Kidney glomerular epithelial cell (primary cell): ENCODE results near the gene C22orf23.
A peak's percentile ranks its signal among the peaks of the same experiment; 100 is the strongest.

Experiments used
- DNase-seq: peaks from one replicate; lab custom pipeline; 2025; lab: John Stamatoyannopoulos, UW

C22orf23 gene

DNA sequence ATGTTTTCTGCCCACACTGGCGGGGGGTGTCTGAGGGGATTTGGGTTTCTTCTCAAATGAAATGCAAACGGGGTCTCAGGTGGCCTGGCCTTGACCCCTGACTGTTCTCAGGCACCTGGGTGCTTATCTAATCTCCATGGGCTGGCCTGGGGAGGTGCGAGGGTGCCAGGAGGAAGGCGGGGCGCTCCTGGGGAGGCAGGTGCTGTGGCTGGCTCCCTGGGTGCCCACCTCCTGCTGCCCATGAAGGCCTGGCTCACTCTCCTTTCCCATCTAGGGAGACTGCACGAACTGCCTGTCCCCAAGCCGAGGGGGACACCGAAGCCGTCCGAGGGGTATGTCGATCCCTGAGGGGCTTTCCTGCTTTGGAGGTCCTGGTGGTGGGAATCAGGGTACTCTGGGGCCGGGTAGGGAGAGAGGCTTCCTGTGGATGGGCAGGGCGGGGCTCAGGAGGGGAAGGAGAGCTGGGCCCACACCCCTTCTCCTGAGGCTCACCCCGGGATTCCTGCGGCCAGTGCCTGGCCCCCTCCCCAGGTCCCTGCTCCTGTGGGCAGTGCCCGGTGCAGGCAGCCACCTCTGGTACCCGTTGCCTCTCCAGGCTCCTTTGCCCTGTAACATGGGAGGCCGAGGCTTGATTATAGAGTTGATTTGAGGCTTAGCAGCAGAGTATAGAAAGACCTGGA, 28.9 kb downstream of the C22orf23 start:
- DNase-seq: no peak

DNA sequence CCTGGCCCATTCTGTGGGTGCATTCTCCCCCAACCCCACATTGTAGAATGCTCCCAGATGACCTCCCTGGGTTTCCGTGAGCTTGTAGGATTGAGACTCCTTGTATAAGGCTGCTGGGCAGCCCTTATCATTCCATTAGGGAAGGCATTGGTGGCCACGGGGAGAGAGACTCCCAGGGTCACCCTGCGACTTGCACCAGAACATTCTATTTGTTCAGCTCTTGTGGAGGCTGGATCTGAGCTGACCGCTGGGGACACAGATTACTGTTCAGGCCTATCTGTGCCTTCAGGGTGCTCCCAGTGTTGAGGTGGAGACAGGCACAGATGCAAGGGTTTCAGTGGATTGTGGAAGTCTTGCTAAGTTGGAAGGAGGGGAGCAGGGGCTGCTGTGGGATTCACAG, 29.5 kb downstream of the C22orf23 start:
- no peak for DNase-seq

DNA sequence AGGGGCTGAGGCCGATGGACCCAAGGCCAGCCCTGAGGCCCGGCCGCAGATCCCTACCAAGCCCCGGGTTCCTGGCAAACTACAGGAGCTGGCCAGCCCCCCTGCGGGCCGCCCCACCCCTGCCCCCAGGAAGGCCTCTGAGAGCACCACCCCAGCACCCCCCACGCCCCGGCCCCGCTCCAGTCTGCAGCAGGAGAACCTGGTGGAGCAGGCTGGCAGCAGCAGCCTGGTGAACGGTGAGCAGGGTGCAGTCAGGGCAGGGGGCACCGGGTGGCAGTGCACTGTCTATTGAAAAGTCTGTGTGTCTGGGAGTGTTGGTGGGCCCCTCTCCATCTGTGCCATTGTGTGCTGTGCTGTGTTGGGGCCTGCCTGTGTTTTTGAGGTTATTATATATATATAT, 31.2 kb downstream of the C22orf23 start:
- no peak for DNase-seq

DNA sequence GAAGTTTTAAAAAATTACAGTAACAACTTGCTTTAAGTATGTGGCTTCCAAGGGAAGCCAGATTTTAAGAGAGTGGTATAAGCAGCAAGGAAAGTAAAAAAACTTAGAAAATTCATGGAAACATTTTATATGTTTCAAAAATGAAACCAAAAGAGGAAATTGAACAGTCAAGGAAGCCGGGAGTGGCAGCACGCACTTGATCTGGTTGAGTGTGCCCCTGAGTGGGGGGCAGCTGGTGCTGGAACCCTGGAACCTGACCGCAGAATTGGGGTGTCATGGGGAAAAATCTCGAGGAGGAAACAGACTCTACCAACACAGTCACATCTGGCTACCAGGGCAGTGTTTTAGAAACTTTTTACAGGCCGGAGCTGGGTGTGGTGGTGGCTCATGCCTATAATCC, 33.3 kb downstream of the C22orf23 start:
- DNase-seq: no peak

DNA sequence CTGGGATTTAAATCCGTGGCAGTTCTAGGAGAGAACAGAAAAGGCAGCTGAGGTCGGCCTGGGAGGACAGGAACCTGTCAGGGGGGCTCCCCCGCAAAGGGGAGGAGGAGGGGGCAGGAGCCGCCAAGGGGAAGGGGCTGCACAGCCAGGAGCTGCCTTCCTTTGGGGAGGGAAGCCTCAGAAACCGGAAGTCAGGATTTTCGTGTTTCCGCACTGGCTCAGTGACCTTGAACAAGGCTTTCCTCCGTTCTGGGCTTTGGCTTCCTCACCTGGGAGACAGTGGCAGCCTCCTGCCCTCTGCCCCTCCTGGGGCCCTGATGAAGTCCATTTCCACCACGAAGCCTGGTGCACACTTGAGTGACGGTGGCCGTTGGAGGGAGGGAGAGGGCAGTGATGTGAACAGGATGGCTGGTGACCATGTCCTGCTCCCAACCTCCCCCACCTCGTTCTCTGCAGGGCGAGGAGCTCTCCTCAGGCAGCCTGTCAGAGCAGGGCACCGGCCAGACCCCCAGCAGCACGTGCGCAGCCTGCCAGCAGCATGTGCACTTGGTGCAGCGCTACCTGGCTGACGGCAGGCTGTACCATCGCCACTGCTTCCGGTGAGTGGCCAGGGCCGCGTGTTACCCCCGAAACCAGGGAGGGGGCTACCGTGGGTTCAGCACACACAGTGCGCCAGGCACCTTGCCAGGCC, 34.7 kb downstream of the C22orf23 start:
- DNase-seq: no peak

DNA sequence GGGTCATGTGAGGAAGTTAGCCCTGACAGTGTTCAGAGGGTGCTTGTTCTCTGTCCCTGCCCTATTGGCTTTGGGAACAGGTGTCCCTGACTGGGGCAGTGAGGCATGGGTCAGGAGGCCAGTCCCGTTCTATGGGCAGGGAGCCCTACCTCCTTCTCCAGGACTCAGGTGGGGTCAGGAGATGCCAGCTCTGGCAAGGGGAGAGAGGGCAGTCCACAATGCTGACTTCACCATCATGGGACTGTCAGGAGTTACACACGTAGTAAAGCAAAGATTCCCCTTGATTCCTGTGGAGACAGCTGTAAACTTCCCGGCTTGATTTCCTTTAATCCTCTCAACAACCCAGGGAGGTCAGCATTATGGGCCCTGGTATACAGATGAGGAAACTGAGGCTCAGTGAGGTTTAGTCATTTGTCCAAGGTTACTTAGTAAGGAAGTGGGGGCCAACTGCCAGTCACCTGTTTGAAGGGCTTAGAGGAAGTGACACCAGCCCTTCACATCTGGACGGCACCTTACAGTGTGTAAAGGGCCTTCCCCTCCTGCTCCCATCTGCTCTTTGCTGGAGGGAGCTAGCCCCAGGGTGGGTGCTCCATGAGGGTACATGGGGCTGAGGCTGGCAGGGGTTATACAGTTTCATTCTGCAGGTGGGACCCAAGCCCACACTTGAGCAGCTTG, 35.4 kb downstream of the C22orf23 start:
- no peak for DNase-seq

DNA sequence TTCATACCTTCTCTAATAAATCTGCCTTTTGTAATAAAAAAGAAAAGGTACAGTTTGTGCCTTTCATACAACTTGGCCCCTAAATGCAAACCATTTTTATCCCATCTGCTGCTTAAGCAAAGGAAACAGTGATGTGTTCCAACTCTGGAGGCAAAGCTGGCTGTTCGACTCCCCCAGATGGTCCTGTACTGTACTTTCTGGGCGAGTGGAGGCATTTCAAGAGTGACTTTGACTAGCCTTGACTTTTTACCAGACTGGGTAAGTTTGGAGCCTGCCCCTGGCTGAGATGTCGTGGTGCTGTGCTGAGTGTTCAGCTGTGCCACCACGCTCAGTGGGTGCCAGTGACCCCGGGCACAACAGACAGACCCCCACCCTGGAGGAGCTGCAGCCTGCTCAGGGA, 37.1 kb downstream of the C22orf23 start:
- DNase-seq: no peak

DNA sequence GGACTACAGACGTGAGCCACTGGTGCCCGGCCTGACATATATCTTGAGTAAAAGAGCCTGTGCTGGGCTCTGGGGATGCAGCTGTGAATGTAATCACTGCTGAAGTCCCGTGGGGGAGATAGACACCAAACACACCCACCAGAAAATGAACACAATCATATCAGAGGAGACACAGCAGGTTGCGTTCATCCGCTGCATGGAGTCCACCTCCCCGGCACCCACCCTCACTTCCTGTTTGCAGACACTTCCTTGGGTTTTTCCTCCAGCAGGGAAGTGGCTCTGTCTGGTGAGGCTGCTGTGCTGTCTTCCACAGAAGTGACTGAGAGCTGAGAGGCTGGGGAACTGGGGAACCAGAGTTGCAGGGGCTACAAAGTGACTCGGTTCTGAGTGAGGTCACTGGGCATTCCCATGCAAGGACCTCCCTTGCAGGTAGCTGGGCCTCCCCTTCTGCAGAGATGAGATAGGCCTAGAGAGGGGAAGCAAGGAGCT, 40.1 kb downstream of the C22orf23 start:
- no peak for DNase-seq

DNA sequence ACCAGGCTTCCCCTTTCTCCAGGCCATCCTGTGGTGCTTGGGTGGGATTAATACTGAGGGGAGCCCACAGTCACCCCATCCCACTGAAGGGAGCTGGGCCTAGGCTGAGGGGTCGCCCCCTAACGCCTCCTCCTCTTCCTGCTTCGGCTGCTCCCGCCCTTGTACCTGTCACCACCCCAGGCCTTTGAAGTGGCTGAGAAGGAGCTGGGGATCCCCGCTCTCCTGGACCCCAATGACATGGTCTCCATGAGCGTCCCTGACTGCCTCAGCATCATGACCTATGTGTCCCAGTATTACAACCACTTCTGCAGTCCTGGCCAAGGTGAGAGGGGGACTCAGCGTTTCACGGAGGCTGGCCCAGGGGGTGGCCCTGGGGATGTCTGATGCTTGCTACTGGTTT, 41.2 kb downstream of the C22orf23 start:
- DNase-seq: no peak

DNA sequence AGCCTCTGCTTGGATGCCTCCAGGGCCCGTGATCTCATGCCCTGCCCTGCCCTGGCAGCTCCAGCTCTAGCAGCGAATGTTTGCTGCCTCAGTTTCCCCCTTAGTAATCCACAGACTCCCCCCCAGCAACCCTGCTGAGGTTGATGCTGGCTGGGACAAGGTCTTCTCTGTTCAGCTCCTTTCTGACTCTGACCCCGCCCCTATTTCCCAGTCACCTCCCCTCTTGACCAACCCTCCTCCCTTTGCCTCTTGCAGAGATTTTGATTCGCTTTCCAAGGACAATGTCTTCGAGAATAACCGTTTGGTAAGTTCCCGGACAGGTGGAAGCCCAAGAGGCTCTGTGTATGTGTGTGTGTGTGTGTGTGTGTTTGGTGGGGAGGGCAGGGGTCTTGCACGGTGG, 41.7 kb downstream of the C22orf23 start:
- no peak for DNase-seq

DNA sequence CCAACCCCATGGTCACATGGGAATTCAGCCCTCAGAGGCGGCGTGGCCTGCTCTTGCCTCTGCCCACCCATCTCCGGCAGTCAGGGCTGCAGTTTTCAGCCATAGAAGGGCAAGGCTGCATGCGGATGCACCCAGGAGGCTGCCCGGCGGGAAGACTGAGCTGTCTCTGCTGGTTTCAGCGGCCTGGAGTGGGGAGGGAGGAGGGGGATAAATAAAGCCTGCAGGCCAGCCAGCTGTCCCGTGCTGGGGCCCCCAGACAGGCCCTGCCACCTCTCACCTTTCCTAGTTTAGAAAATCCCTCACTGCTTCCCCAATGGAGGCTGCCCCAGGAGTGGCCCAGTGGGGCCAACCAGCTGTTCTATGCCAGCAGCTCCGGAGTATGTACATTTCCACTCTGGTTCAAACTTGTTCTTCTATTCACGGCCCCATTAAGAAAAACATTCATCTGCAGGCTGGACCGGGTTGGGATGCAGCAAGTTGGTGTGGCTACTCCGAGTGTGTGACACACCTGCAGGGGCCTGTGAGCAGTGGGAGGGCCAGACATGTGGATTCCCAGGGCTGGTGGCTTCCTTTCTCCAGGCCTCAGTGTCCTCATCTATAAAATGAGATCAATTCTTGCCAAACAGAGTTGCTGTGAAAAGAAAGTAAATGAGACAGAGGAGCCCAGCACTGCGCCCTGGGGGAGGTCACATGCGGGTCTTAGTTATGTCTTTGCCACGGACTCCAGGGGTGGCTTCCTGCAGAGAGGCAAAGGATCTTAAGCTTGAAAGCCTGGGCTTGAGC, 42.3 kb downstream of the C22orf23 start:
- no peak for DNase-seq

DNA sequence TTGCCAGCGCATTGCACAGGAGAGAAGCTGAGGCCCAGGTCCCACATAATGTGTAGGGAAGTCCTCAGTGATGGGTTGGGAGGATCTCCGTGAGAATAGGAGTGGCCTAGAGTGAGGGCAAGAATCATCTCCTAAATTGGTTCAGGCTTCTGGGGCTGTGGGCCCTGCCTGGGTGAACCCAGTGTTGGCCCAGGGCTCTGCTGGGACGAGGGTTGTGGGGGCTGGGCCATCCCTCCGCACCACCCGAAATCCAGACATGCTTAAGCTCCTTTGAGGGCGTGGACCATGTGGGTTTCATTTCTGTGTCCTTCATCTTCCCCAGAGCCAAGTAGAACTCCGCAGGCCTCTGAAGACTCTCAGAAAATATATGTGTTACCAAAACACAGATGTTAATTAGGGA, 43.6 kb downstream of the C22orf23 start:
- no peak for DNase-seq

DNA sequence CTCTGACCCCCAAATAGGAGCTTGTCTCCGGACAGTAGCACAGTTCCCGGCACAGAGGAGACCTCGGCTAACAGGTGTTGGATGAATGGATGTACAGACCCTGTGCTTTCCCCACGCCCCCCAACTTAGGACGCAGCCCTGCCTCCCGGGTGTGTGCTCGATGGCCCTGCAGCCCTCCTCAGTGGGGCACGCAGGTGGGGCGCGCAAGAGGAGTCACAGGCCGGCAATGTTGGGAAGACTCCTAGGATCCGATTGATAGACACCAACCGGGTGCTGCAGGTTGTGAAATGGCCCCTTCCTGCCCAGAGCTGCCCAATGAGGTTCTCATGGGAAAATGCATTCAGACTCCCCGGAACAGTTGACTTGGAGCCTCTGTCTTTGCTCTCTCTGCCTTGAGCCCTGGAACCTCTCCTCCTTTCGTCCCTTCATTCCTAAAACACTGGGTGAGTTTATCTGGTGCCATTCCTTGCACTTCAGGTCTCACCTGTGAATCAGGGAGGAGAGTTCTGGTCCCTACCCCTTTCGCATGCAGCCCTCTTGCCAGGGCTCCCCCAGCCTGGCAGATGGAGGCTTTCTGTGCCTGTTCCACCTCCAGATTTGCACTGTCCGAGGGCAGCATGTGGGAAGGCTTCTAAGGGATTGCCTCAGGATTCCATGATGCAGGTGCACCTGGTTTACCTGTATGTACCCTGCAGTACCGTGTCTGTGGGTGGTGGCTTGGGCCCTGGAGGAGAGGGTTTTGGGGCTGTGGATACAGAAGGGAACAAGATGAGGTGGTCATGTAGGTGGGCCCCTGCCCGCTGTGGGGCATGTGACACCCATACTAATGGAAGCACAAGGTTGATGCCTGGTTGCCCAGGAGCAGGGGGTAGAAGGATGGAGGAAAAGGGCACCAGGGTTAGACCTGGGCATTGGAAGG, 46.1 kb downstream of the C22orf23 start:
- DNase-seq: no peak

DNA sequence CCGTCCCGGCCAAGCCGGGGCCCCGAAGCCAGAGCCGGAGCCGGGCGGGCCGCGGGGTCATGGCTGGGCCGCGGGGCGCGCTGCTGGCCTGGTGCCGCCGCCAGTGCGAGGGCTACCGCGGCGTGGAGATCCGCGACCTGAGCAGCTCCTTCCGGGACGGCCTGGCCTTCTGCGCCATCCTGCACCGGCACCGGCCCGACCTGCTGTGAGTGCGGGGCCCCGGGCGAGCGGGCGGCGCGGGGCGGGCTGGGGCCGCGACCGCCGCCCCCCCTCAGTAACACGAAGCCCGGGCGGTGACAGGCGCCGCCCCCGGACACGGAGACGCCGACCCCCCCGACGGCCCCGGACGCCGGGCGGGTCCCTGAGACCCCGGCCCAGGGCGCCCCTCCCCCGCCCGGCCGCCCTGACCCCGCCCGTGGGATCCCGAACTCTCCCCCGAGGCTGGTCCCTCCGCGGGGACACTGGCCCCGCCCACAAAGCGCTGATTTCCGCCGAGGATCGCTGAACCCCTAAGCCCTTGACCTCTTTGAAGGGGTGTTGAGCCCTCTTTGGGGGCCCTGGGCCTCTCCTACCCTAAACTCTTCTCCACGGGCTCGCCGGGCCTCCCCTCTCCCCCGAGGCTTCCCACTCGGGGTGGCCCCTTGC, 46.9 kb downstream of the C22orf23 start:
- no peak for DNase-seq

DNA sequence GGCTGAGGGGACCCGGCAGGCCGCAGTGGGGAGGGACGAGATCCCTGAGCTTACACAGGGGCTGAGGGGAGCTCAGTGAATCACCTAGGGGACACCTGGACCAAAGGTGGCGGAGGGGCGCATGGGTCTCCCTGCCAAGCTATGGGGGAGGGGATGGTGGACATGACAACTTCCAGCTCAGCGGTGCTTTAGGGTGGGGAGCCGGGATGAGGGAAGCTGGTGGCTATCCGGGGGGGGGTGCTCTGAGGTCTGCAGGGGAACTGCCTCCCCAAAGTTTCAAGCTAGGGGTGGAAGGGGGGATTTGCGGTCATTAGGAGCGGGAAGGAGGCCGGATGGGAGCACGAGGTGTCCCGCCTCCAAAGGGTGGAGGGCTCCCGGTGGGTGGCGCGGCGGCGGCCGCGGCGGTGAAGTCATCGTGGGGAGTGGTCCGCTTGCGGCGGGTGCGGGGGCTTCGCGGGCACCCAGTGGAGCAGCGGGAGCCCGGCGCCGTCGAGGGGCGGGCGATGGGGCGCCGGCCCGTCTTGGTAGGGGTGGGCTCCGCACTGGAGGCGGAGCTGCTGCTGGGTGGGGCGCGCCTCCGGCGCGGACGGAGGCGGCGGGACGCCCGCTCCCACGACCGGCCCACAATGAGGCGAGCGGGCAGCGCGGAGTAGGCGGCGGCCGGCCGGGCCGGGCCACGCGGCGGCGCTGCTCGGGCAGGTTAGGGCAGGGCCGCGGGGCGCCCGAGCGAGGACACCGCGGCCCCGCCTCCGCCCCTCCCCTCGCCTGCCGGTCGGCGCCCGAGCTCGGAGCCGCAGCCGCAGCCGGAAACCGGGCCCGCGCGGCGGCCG, 47.7 kb downstream of the C22orf23 start, which contains the start of gene MICALL1:
Gene MICALL1 (plus strand): TSS at position 764 of the 830 bp plus-strand sequence. CDS start 126 bp downstream, outside the sequence.
- DNase-seq: peak; percentile 73

DNA sequence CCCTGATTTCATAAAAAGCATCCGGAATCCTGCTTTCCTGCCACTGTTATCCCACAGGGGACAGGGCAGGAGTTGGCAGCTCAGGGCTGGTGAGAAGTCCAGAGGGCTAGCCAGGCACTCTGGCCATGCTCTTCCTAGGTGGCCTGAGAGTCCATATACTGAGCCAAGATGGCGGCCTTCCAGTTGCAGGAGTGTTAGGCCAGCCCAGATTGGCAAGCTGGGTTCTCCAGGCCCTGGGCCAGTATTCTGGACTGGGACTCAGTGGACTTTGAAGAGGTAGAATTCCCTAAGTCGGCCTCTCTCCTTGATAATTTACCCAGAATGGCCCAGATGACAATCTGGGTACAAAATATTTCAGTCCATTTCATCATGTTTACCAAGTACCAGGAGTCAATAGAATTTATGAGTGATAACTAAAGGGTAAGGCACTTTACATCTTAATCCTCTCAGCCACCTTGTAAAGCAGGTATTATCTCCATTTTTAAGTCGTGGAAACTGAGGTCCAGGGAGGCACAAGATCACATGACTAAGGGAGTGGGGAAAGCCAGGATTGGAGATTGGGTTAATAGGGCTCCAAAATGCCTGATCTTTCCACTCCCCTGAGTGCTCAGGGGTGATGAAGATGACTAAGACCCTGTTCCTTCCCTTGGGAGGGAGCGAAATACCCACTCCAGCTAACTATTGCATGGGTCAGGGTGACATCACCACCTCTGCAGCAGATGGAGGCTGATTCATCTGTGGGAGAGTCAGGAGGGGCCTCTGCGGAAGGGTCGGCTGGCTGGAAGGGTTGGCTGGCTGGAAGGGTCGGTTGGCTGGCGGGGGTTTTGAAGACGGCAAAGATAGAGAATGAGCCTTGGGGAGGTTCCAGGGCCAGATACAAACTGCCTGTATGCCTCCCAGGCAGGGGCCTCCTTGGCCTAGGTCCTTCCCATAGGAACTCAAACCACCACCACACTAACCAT, 48.5 kb downstream of the C22orf23 start:
- DNase-seq: peak; percentile 98

DNA sequence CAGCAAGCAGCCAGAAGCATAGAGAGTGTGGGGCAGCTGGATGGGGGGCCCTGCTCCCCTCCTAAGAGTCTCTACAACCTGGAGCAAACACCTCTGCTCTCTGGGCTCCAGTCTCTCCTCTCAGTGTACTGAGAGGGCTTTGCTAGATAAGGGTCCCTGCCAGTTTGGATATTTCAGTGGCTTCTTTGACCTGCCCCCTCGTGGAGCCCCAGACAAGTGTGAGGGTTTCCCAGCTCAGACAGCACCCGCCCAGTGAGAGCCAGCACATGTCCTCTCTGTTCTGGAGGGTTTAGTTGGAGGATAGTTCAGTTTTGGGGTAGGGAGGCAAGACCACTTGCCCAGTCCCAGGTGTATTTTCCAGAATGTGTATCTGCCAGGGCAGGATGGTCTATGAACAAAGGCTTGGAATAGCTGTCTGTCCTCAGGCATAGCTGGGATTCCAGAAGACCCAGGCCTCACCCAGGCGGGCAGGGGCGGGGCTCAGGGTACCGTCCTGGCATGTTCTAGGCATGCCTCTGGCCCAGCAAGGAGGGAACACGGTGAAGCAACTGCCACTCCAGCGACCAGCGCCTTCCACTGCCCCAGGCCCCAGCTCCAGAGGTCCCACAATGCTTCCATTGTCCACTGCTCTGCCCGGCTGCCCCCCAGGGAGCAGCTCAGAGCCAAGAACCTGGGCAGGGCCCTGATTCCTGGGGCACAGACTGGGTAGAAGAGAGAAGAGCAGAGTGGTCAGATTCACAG, 54.8 kb downstream of the C22orf23 start:
- DNase-seq: no peak

DNA sequence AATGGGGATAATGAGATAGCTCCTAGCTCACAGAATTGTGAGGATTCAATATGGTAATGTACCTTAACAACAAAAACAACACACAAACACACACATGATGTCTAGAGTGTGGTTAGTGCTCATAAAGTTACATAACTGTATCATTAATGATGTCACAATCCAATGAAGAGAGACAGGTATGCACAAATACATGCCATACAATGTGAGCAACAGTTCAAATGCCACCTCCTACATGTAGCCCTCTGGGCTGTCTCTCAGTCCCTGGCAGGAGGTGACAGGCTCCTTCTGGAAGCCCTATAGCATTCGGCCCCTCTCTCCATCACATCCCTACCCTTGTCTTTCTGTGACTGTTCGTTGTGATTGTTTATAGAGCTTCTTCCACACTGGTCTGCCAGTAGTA, 55.6 kb downstream of the C22orf23 start:
- no peak for DNase-seq
